Esophagus muscularis mucosa (tissue), 3 donors: ENCODE data around the gene COL5A3.

ENCODE experiments used
- EP300 ChIP-seq: sonication (generic); formaldehyde crosslinking; IDR thresholded peaks from one replicate; pipeline ENCODE4 v1.6.1; 2017; ENCODE audit warnings: antibody characterized with exemption
- TF ChIP-seq, protein P1 (sequence below), 3 experiments: fragments of 200-600 bp in 2 of 3; fragments of 450-650 bp in 1 of 3; sonication (generic) in 2 of 3; IDR thresholded peaks; one replicate each; pipeline ENCODE4 v1.5.1; 2017 to 2019; ENCODE audit warnings: antibody characterized with exemption in 3 of 3, mild to moderate bottlenecking in 2 of 3, moderate library complexity in 1 of 3

DNA sequence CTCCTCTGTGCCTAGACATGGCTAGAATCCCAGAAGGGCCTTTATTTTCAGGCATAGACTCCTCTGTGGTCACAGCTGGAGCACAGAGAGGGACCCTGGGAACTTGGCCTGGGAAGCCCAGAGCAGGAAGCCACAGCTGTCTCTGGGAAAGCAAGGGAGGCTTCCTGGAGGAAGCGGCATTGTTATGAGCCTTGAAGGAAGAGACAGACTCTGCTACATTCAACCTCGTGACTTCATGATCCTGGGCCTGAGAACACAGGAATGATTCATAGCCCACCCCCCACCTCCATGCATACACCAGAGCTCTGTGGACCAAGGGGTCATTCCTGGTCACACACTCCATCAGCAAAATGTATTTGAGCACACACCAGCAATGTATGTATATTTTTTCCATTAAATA is 11.6 kb upstream of the COL5A3 start:
- TF ChIP-seq, protein P1, sequence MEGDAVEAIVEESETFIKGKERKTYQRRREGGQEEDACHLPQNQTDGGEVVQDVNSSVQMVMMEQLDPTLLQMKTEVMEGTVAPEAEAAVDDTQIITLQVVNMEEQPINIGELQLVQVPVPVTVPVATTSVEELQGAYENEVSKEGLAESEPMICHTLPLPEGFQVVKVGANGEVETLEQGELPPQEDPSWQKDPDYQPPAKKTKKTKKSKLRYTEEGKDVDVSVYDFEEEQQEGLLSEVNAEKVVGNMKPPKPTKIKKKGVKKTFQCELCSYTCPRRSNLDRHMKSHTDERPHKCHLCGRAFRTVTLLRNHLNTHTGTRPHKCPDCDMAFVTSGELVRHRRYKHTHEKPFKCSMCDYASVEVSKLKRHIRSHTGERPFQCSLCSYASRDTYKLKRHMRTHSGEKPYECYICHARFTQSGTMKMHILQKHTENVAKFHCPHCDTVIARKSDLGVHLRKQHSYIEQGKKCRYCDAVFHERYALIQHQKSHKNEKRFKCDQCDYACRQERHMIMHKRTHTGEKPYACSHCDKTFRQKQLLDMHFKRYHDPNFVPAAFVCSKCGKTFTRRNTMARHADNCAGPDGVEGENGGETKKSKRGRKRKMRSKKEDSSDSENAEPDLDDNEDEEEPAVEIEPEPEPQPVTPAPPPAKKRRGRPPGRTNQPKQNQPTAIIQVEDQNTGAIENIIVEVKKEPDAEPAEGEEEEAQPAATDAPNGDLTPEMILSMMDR (IDR thresholded peaks at IDR 0.05), result no peak
- TF ChIP-seq EP300, result no peak
